ENCODE data around the gene UTY.

The UTY gene

GRCh38 chrY:13479828-13480227 lies at the start of gene UTY:
TSS of gene UTY (minus strand) at chrY:13480033. CDS start at chrY:13479665, 368 bp downstream.
- DNase-seq (ENCODE audit: low spot score) = no peak

DNA sequence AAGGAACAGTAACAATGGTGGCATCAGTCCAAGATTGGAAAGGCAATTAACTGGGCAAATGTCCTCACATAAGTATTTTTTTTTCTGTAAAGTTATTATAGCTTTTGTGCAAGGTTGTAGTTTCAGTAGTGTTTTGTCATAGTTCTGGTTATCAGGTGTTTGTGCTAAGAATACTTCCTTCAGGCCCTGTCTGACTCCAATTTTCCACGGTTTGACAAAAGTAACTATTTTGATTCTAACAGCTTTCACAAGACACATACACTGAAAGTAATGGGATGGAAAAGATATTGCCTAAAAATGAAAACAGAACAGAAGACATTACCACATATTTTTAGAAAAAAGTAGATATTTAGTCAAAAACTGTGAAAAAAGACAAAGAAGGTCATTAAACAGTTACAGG lies 40.6 kb upstream of the UTY start:
- DNase-seq (ENCODE audit: low spot score) = no peak

DNA sequence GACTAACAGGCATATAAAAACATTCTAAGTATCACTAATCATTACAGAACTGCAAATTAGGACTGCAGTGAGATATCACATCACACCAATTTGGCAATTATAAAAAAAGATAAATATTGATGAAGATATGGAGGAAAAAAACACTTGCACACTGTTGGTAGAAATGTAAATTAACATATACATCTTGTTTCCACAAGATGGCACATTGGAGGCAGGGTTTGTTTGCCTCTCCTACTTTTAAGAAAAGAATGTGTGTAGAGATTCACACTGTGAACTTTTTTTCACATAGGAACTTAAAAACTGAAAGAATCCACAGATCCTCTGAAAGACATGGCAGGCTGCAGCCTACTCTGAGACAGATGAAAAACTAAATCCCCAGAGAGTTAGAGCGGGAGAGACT lies 21.4 kb upstream of the UTY start:
- no peak for DNase-seq (ENCODE audit: low spot score)

- no peak for DNase-seq (ENCODE audit: low spot score)
These were observed 13.9 kb upstream of the UTY start for GRCh38 chrY:13493737-13494136.

DNA sequence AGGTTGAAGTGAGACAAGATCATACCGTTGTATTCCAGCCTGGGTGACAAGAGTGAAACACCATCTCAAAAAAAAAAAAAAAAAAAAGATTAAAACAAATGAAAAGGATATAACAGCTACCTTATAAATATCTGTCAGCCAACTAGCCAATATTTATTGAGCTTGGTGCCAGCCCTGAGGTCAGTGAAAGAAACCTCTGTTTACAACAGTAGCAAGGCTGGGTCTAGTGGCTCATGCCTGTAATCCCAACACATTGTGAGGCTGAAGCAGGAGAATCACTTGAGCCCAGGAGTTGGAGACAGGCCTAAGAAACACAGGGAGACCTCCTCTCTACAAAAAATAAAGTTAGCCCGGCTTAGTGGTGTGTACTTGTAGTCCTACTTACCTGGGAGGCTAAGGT lies 12.6 kb upstream of the UTY start:
- no peak for DNase-seq (ENCODE audit: low spot score)

GRCh38 chrY:13488738-13489137 lies 8.9 kb upstream of the UTY start:
- DNase-seq (ENCODE audit: low spot score) = no peak

GRCh38 chrY:13479121-13479711 lies 617 bp downstream of the UTY start:
- no peak for DNase-seq (ENCODE audit: low spot score)

DNA sequence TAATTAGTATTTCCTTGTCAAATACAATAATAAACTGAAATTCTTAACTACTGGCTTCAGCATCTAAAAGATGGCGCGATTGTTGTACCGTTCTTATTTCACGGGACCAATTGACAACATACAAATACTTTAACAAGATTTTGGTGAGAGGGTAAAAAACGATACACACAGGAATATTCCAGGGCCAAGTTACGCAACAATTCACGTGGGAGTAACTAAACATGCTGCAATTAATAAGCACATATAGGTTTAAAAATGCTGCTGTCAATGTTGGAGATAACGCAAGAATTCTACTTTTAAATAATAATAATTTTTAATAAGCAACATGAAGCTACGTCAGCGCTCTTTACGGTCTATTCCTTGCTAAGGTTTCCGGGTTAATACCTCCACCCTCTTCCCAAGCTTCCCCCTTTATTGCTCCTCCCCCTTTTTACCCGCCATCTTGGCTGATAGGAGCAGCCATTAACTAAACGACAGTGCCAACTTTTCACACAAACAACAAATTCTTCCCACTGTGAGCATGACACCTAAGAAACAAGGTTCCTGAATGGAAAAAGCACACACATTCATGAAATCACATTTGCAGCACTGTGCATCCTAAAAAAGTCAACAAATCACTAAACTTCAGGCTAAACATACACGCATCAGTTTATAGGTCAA lies 1.6 kb downstream of the UTY start:
- no peak for DNase-seq (ENCODE audit: low spot score)

DNA sequence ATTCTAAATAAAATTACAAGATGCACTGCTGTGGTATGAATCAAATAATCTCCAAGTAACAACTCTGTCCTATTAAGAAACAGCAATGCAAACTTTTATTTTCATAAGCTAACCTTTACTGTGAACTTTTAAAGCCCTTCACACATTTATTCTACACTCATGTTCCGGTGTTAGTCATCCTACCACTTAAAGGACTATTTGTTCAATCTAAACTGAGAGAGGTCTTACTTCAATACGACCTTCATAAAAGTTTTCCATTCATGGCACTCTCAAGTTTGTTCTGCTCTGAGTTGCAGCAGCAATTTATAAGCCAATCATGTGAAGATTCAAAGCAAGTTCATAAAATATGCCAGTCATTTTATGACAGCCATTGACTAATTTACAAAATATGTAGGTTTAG lies 4.8 kb downstream of the UTY start:
- DNase-seq (ENCODE audit: low spot score) = no peak

- DNase-seq (ENCODE audit: low spot score) = no peak
These were observed 28.3 kb downstream of the UTY start for GRCh38 chrY:13451572-13451971.

DNA sequence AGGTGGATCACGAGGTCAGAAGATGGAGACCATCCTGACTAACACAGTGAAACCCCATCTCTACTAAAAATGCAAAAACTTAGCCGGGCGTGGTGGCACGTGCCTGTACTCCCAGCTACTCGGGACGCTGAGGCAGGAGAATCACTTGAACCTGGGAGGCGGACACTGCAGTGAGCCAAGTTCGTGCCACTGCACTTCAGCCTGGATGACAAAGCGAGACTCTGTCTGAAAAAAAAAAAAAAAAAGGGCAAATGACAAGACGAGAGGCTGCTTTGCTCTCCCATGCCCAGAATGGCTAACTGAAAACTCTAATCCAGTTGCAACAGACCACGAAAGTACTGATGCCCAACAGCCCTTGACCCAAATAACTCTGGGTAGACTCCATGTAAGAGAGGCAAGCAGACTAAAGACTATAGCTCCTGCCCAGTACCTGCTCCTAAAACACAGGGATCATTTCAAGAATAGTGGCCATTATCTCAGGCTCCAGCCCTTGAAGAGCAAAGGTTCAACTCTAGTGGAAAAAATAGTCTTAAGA lies 29.2 kb downstream of the UTY start:
- DNase-seq (ENCODE audit: low spot score) = no peak

GRCh38 chrY:13445566-13445965 lies 34.3 kb downstream of the UTY start:
- no peak for DNase-seq (ENCODE audit: low spot score)

DNA sequence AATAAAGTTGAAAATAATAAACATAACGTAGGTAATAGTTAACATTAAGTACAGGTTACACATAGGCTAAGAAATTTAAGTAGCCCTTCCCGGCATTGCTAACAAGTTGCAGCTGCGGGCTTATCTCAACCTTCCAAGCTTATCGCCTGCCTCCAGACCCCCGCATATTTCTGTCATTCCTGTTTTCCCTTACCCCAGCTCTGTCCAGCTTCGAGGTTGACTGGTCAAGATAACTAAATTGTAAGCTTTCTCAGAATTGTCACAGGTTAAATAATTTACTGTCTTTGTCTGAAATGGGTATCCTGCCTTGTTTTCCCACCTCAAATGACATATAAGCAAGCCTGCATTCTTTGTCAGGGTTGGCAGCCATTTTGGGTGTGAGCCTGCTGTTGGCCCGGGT lies 36.7 kb downstream of the UTY start:
- no peak for DNase-seq (ENCODE audit: low spot score)

DNA sequence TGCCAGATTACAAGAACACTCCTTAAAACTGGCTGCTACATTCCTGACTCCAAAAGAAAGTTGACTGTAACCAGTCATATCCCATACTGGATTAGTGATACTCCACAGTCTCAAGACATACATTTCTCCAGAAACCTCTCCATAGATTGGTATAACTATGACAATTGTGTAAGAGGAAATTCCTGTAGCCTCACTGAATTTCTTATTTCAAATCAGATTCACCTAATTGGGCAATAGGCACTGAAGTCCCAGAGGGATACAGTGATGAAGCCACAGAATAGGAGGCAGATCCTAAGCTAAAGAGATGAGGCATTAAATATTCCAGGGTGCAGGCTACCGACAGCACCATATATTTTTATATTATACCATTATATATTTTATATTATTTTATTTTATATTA lies 39.0 kb downstream of the UTY start:
- no peak for DNase-seq (ENCODE audit: low spot score)

- DNase-seq (ENCODE audit: low spot score) = no peak
These were observed 43.6 kb downstream of the UTY start for GRCh38 chrY:13435968-13436937.

GRCh38 chrY:13435206-13435967 lies 44.4 kb downstream of the UTY start:
- no peak for DNase-seq (ENCODE audit: low spot score)

GRCh38 chrY:13432293-13433025 lies 47.4 kb downstream of the UTY start:
- no peak for DNase-seq (ENCODE audit: low spot score)

DNA sequence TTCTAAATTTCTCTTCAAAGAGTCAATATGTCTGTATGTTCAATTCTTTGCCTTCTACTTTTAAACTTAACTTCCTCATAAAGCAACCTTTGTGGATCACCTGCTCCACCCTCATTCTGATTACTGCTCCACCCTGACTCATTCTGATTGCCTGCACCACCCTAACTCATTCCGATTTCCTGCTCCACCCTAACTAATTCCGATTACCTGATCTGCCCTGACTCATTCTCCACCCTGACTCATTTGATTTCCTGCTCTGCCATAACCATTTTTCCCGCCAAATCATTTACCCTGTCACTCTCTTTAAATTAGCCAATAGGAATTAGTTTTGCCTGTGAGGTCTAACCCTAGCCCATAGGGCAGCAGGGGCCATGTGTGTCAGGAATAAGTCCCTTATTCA lies 50.3 kb downstream of the UTY start:
- DNase-seq (ENCODE audit: low spot score) = no peak

- DNase-seq (ENCODE audit: low spot score) = no peak
These were observed 56.5 kb downstream of the UTY start for GRCh38 chrY:13423281-13423732.

GRCh38 chrY:13416869-13417661 lies 62.8 kb downstream of the UTY start:
- no peak for DNase-seq (ENCODE audit: low spot score)

Measured in SW480 (cell line).